ENCODE data around the gene FBRS.

DNA sequence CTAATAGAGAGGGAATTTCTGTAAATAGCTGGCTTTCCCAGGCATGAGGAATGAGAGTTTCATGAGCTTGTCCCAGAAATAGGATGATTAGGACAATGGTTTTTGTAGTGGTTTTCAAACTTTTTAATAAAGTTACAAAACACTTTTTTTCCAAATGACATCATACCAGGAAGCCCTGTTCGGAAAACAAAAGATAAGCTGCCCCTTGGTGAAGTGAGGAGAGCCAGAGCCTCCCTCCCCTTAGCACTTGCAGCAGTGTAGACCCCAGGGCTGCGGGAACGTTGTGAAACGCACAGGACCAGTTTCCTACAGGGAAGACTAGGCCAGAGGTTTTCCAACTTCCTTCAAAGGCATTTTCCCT lies 7.6 kb downstream of the FBRS start:
- no peak for TF ChIP-seq POLR2A (IDR thresholded peaks at IDR 0.05)
- no peak for TF ChIP-seq CTCF (IDR thresholded peaks at IDR 0.05)
